Activated naive CD4-positive, alpha-beta T cell treated with Interleukin-2 at 50 U/mL for 16 hours (primary cell): ENCODE results near the gene PRLR.

ENCODE experiments used
- DNase-seq: peaks from one replicate; pipeline ENCODE4 v3.0.0-alpha.2; 2020

Gene PRLR

DNA sequence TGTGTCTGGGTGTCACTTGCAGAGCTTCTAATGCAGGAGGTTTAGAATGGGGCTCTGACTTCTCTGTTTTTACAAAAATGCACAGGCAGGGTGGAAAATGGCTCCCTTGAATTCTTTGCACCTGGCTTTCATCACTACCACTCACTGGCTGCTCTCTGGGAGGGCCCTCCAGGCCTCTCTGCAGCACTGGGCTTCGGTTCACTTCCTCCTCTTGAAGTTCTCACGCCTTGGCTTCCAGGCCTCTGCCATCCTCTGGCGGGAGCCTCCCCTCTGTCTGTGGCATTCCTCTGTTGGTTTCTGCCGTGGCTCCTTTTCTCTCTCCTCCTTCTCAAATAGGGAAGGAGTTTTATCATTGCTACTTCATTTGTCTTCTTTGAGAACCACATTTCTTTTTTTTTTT lies 2.8 kb upstream of the PRLR start:
- DNase-seq: no peak

DNA sequence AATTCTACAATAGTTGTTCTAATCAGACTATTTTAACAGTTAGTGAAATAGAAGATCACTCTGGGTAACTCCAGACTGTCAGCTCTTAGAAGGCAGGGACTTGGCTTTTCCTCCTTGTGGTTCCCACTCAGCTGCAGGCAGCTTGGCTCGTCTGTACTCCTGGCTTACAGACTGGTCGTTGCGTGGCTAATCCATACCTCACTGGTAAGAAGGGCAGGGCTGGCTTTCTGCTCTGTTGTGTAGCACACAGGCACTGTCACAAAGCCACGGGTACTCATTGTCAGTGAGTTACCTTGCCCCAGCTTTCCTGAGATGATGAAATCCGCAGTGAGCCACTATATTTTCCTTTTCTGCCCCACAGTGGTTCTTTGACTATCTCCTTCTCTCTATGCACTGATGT lies 1.8 kb upstream of the PRLR start:
- no peak for DNase-seq

DNA sequence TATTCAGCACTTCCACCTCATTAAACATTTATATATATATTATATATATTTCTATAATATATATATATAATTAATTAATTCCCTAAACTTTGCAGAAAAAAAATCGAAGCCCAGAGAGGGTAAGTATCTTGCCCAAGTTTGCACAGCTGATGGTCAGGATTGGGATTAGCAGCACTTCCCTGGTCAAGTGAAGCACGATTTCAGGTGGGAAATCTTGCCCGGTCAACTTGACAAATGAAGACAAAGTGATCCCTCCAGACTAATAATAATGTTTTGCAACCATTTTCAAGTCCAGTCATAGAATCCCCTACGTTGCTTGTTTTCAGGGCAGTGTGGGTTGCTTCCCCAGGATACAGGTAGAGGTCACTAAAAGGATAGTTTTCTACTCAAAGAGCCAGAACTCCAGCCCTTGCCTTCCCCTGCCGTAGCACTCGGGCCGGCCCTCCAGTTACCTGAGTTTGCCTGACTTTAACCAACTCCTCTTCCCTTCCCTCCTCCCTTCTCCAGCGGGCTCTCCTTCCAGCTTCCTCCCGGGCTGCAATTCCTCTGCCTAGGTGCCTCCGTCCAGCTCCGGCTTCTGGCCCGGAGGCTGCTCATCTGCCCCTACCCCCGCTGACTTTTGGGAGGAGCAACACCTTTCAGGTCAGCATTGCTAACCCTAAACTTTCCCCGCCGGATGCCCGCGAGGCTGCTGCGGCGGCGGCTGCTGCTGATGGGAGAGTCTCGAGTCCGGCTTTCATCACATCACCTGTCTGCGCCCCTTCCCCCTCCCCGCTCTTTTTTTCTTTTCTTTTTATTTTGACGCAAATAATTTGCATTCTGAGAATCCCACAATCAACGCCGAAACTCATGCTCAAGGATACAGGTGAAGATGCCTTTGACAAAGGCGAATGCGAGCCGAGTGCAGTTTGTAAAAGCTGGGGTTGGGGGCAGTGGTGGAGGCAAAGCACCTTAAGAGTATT lies 930 bp downstream of the PRLR start:
- no peak for DNase-seq

DNA sequence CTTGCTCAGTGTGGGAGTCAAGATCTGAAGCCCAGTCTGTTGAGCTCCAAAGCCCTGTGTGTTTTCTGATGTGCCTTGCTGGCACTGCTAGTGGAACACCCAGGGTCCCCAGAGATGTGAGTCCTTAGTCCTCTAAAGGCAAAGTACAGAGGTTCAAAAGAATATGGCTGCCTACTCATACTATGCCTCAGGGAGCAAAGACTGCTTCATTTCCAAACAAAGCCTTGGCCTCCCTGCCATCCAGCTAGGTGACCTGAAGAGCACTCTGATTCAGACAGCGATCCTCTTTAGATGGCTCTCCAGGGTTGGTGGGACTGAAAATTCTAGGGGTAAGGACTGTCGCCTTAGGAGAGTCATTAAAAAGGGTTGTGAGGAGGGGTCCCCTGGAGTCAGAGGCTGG lies 2.0 kb downstream of the PRLR start:
- DNase-seq: no peak

DNA sequence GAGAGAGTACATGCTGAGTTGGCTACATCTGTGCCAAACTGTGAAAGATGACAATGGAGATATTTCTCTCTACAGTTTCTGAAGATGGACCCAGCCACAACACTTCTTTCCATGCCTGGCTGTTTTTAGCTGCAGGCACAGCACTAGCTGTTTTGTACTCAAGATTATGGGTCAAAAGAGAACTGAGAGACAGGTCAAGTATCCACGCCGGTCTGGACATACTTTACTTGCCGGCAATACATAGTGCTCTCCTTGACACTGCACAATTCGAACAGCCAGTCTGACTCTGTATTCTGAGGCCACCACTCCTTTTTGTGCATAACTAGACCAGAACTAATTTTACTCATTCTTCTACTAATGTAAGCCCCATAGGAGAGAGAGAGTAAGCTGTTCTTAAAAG lies 2.6 kb downstream of the PRLR start:
- DNase-seq: no peak

DNA sequence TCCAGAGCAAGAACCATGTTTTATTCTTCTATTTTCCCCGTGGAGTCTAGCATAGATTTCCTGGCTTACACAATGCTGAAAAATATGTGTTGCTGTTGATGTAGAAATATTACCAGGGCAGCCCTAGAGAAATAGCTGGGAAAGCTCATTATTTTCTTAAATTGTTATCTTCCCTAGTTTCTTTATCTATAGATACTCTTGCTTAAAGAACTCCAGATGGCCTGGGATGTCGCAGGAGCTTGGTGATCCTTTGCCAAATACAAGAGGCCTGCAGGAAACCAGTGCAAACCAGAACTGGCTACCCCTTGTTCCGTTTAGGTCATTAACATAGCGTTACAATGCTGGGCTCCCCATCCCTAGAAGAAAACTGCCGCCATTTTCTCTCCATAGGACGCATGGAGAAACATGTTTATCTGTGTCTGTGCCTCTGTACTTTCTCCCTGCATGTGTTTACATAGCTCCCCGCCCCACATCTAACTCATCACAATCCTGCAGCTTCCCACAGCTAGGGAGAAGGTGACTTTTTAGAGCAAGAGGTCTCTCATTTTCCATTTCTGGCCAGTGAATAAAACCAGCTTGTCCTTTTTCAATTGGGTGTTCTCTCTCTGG lies 6.4 kb downstream of the PRLR start:
- no peak for DNase-seq

DNA sequence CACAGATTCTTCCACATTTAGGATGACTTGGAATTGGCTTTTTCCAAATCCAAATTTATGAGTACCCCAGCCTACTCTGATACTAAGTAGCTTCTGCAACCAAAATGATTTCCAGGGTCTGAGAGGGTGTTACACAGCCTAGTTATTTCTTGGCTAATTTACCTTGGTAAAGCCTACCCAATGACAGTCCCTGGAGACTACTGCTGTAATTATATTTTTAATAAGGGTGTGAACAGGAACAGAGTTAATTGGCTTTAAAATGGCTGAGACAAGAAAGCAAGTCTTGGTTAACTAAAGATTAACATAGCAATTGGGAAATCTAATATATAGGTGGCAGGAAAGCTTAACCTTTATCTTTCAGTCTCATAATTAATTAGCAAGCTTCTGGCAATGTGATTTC lies 9.3 kb downstream of the PRLR start:
- DNase-seq: no peak

DNA sequence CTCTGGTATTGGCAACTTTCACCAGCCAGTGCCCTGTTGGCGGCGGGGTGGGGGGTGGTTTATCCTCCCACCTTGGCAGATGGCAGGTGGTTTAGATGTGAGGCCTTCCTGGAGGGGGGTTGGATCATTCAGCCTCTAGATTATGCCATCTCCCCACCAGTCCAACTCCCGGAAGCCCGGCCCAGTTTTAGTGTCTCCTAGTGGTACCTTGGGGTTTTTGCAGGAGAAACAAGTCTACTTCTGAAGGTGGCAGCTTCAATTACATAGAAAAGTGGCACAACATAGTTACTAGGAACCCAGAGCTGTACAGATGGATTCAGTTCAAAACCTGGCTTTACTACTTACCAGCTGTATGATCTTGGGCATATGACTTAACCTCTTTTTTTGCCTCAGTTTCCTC lies 11.3 kb downstream of the PRLR start:
- no peak for DNase-seq

DNA sequence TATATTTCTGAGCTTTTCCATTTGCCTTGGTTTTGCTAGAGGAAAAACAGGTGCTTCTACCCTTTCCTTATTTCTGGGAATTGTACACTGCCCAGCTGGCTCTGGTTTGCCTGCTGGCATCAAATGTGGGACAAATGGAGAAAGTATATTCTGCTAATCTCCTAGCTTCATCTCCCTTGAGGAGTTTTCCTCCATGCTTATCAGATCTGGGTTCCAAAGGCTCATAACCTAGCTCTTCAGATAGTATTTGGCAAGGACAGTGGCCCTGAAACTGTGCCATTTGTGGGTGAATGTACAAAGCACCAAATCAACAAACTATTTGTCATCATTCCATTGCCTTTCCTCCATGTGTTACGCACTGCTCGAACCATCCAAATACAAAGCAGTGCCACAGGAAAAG lies 16.2 kb downstream of the PRLR start:
- no peak for DNase-seq

DNA sequence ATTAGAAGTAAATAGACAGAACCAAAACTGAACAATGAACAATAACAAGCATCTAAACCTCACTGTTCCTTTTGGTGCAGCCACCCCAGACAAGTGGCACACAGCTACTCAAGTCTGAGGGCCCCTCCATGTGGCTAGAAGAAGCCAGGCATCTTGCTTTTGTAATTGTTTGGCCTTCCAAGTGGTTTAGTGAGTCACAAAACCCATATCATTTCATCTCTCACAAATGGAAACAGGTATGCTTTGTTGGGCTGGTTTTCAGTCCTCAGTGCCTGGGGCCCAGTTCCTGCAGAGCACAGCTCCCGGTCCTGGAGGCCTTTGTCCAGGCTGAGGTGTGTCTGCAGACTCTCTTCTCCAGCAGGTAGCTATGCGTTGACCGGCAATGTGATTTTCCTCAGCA lies 16.7 kb downstream of the PRLR start:
- DNase-seq: no peak

DNA sequence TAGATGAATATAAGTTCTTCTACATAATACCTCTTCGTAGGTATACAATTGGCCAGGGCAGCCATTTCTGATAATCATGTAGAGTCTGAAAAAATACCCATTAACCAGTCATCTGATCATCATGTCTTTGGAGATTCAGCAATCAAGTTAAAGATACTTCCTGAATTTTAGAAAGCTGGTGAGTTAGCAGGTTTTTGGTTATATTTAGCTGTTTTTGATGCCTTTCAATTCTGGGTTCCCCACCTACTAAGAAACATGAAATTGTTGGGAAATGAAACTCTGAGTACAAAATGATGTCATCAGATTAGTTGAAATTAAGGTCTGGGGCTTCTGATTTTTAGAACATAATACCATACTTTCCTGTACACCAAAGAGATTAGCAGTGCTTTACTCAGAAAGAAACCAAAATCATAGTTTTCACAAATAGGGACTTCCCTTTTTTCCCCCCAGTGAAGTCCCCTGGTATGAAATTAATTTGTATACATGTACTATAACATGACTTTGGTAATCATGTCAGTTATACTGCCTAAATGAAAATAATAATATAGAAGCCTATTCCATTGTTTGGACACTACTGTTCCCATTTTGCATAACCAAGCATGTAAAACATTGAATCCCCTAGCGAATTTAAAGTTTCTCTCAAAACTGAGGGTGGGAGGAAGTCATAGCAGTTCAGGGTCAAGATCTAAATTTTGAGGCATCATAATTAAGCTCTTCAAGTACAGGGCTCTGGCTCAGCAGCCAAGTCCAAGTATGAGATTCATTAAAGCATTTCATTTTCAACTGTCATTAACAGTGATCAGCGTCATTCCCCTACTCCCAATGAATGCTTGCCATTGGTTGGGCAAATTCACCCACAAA lies 17.9 kb downstream of the PRLR start:
- no peak for DNase-seq

DNA sequence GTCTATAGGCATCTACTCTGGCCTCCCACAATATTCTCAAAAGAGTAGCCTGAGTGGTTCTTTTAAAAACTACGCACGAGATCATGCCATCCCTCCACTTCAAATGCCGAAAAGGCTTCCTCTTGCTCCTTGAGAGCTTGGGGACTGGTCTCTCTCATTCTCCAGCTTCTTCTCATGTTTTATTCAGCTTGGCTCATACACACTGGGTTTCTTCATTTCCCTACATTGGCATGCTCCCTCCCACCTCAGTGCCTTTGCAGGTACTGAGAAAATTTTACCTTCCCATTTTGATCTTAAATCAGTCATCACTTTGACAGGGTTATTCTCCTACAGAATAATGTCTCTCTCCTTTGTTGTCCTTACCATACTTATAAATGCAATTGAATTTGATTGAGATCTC lies 20.4 kb downstream of the PRLR start:
- no peak for DNase-seq

DNA sequence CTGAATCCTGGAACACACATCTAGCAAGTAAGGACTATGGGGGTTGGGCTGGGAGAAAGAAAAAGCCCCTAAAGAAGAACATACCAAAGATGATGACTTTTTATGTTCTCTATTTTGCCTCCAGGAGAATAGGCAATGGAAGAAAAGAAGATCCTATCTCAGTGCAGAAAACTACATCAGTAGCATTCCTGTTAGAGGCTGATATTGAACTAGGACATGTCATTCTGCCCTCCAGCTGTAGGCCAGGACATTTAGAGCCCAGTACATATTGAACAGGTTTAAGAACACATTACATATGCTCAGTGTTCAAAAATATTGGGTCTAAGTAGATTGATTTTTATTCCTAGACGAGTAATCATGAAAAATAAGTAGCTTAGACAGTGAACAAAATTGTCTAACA lies 24.7 kb downstream of the PRLR start:
- DNase-seq: no peak

DNA sequence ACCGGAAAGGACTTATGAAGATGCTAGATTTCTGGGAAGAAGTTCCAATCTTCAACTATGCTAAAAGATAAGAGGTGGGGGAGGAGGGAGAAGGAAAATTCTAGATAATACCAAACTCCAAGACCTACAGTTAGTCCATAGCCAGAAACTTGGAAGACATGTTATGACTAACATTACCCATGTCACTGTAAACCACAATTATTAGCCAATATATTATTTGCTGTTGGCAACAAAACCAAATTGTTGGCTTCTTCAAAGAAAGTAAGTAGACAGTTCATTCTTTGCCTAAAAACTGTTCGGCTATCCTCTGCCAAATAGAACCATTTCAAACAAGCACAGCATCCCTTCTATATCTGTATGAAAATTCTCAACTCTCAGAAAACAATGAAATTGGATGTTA lies 25.1 kb downstream of the PRLR start:
- DNase-seq: no peak

DNA sequence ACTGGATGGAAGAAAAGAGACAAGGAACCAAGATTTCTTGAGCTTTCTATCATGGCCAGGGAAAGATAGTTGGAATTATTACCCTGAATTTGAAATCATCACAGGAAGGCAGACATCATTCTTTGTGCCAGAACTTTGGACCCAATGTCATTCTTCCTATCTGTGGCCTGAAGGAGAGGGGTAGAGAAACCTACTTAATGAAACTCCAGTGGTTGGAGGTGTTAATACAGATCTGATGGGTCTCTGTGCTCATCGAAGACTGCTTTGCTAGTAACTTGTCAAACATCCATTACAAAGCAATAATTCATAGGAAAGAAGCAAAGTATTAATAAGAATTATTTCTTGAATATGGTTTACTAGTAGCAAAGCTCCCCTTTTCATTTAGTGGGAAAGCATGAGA lies 26.9 kb downstream of the PRLR start:
- DNase-seq: no peak

DNA sequence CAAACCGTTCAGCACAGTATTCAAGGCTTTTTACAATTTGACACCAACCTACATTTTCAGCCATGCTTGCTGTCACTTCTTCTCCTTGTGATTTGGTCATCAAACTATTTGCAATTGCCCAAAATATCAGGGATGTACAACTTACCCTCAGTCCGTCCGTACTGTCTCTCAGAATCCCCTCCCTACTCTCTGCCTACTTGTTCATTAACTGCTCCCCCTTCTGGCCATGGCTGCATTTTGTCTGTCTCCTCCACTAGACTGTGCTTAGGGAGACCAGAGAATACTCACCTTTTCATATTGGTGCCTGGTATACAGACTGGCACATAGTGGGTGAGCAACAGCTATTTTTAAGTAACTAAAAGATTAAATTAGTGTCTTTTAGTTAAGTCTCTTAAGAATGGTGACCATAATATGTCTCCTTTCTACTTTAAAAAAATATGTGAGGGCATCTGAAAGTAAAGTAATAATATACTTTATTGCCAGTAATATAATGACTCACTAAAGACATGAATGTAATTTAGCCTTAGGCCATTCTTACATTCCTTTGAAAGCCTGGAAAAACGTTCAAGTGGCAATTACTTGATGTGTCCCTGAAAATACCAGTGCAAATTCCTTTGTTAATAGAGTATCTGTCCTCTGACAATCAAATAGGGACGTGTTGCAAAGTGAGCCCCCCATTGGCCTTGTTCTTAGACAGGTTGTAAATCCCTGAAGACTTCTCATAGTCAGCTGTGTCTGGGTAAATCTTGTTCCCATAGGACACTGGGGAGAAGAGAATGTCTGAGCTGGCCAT lies 27.8 kb downstream of the PRLR start:
- DNase-seq: peak; percentile 27

DNA sequence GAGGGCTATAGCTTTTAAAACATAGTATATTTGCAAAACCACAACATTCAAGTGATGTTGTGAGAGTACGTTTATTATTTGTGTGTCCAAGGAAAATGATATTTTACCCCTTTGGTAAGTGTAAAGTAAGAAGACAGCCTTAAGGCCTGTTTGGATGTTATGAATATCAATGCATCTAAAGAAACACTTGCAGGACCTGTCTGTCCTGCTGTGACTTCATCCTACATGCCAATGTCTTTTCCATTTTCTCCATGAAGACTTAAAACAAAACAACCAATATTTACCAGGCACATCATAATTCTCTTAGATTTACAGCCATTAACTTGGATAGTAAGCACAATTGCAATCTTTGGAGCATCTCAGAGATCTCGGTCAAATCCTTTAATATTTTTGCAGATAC lies 29.0 kb downstream of the PRLR start:
- no peak for DNase-seq

DNA sequence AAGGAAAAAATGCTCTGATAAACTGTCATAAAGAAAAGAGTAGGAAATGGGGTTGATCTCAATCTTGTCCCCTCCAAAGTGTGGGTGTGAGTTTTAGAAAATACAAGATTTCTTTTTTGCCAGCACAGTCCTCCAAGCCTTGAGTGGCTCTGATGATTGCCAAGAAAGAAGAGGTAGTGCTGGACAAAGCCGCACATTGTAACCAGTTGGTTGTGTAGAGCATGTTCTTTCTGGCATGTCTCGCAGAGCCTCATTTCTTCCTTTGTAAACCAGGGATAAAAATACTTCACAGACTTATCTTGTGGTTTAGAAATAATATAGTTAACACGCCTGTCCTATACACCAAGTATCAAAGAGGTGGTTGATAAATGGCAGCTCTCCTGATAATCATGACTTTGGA lies 30.4 kb downstream of the PRLR start:
- no peak for DNase-seq

DNA sequence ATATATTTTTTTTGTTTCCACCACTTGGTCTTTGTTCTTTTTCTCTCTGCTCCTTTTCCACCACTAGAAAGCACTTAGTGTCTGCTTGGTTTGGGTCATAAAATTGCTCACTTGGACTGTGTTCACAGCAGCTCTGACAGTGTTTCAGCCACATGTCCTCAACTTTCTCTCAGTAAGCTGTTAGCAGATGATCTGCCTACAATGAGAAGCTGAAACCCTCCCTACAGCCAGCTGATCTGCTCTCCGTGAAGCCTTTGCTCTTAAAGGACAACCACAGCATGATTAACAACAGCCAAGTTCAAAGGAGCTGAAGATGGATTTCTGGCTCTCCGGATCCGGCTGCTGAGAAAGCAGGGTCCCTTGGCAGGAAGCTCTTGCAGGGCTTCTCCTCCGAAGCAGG lies 31.6 kb downstream of the PRLR start:
- no peak for DNase-seq

DNA sequence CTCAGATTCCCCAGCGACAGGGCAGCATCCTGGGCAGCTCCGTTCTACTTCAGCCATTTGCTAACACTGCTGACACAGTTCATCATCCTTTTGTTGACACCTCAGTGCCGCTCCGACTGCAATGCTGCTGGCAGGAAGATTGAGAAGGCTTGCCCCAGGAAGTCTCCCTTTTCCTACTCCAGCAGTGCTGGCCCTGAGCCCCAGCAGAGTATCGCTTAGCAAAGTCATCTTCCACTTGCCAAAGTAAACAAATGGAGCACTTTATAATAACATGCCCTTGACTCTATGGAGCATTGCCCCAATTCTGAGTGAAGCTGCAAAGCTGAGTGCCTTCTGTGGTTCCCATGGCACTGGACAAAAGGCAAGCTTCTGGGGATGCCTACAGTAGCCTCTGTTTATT lies 32.2 kb downstream of the PRLR start:
- no peak for DNase-seq

DNA sequence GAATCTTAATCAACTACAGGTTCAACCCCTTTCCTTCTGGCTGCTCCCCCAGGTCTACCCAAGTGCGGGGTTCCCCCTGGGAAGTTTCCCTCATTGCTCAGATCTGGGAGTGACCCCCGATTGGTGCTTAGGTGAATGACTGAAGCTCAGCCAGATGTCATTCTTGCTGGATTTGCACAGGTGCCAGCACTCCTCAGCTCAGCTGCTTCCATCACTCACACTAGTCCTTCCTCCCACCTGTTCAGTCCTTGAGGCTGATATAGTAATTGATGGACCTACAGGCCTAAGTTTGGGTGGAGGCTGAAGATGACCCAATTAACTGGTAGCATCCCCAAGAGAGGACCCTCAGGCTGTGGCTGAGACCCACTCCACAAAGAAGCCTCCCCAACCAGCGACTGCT lies 32.9 kb downstream of the PRLR start:
- DNase-seq: no peak

DNA sequence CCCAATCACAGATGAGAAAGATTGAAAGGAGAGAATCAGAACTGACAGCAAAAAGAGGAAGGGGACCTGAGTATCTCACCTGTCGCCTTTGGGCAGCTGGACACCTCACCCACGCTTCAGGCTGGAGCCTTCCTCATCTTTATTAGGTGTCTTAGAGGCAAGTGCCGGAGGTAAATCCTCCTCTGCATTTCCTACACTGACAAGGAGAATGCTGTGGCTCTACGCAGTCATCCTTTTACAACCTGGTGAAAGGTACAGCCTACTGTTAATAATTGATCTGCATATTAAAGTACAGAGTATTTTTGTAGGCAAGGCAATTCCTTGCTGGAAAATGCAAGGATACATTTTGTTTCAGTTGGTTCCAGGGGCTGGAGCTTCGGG lies 34.8 kb downstream of the PRLR start:
- no peak for DNase-seq
